Heart left ventricle (tissue), 16 donors: ENCODE data around the gene DLGAP1. TPM values are rescaled to one million over a fixed set of nuclear protein-coding genes. Genes with fewer than 3 reads are reported as not detected.
A peak's percentile ranks its signal among the peaks of the same experiment; 100 is the strongest.
"Not testable (repeated sequence)": the region's sequence is repeated elsewhere in the genome, so short reads cannot be mapped to it uniquely, and the experiment has no call there.

Experiments used
- ATAC-seq, 4 donors: fragments of 200-7000 bp; cut with Tn5 transposase; one replicate each; pipeline ENCODE4 v1.9.1; 2020 to 2022; ENCODE audit warnings: moderate library complexity in 4 of 4, mild to moderate bottlenecking in 3 of 4, moderate number of reproducible peaks in 1 of 4
- DNase-seq, 5 donors: peaks; one replicate each; pipeline ENCODE4 v3.0.0-alpha.2; 2020
- H3K27ac ChIP-seq, 12 donors: fragments of 200-600 bp; sonication (generic) in 4 of 12; one replicate each; pipeline versions ENCODE4 v1.5.0 to v1.8.0; 2016 to 2022; ENCODE audit warnings: mild to moderate bottlenecking in 2 of 12
- H3K27me3 ChIP-seq, 9 donors: fragments of 200-600 bp; sonication (generic) in 2 of 9; one replicate each; pipeline versions ENCODE4 v1.5.1 to v1.8.0; 2016 to 2022; ENCODE audit warnings: mild to moderate bottlenecking in 3 of 9
- H3K36me3 ChIP-seq, 9 donors: fragments of 200-600 bp; sonication (generic) in 2 of 9; one replicate each; pipeline versions ENCODE4 v1.5.0 to v1.8.0; 2018 to 2022; ENCODE audit warnings: mild to moderate bottlenecking in 2 of 9
- H3K4me1 ChIP-seq, 12 donors: fragments of 200-600 bp; sonication (generic) in 4 of 12; one replicate each; pipeline versions ENCODE4 v1.5.0 to v1.8.0; 2016 to 2022; ENCODE audit warnings: mild to moderate bottlenecking in 3 of 12
- H3K4me3 ChIP-seq, 12 donors: fragments of 200-600 bp; sonication (generic) in 4 of 12; one replicate each; pipeline versions ENCODE4 v1.5.0 to v1.8.0; 2017 to 2022; ENCODE audit warnings: mild to moderate bottlenecking in 9 of 12, moderate library complexity in 4 of 12
- H3K9me3 ChIP-seq, 12 donors: fragments of 200-600 bp; sonication (generic) in 4 of 12; one replicate each; pipeline versions ENCODE4 v1.5.0 to v1.8.0; 2016 to 2022; ENCODE audit warnings: mild to moderate bottlenecking in 1 of 12
- CTCF ChIP-seq, 12 donors: fragments of 200-600 bp; sonication (generic) in 4 of 12; IDR thresholded peaks; one replicate each; pipeline versions ENCODE4 v1.5.0 to v1.8.0; 2018 to 2022; ENCODE audit warnings: antibody characterized with exemption in 12 of 12, mild to moderate bottlenecking in 5 of 12
- POLR2A ChIP-seq, 2 donors: fragments of 450-650 bp; IDR thresholded peaks; one replicate each; pipeline ENCODE4 v1.6.1; 2017; ENCODE audit warnings: antibody characterized with exemption in 2 of 2, mild to moderate bottlenecking in 2 of 2, moderate library complexity in 2 of 2
- WGBS, 4 donors: extraction: QIAGEN DNeasy Blood & Tissue Kit in 2 of 4; methylation state at CpG; one replicate each; pipeline versions ENCODE4 v1.1.5 to v1.1.7; 2013 to 2018; 5-methylcytosine and 5-hydroxymethylcytosine counted together
- intact Hi-C, 10 donors: fragments of 100-400 bp; cut with DNase I; formaldehyde crosslinking; loops; one replicate each; pipeline versions ENCODE4 v1.11.1 to v1.14.2; 2022
- polyA plus RNA-seq, 2 donors: library from polyadenylated mRNA; stranded (reverse); fragments of 200-250 nt; gene quantifications; one replicate each; pipeline ENCODE4 v1.2.3, GENCODE V29; 2013
- total RNA-seq, 9 donors: library from RNA; depleted of rRNA in 2 of 9; stranded (reverse); fragments of >200 nt in 2 of 9; fragmentation: NEBNext Ultra II Directional in 3 of 9; extraction: Animal tissue kit (Norgen Biotek cat#: 25700) in 3 of 9; gene quantifications; one replicate each; pipeline versions ENCODE4 v1.1.0 to v1.2.4, GENCODE V29; 2016 to 2023
- donor health status: ischemic (EF 13 %, LVEDD 7.1; RV severe dilation, severe dysfunction).
- donor health status: healthy with polysubstance abuse.
- donor health status: DM: no; HTN: yes; CAD: no.
- donor health status: DM: no; HTN: no; CAD: no.
- donor health status: ischemic (EF 25% LVEDD 6.9; RV normal size, moderate dysfunction).
- donor health status: ischemic (EF 25% LVEDD 5.7; RV mildly dilated, moderate dysfunction).
- donor health status: healthy.
- donor health status: DM: yes; HTN: yes; CAD: no.
- donor health status: ischemic (EF 35%, LVEDD 5.7; RV mildly dilated, moderate dysfunction).
- donor health status: nonischemic (EF 11% LVEDD 7.7; RV severe dilation, severe dysfunction).
- donor health status: DM: yes; HTN: yes; CAD: no.
- donor health status: PGD.
- donor health status: ischemic (EF 29% LVEDD 5.4; RV normal size, mild dysfunction).
- donor health status: nonischemic (EF 23%, LVEDD 6.1; RV moderate dilation, normal function).

Gene DLGAP1
- total and polyA plus RNA-seq, 11 donors: 0.10 to 5.5 (median 0.40) TPM; not detected in 1

GRCh38 chr18:3704556-3705344 is 750.4 kb downstream of the DLGAP1 start:
- no peaks in the 10 kb centered on the region for H3K27me3 ChIP-seq
- no peaks in the 10 kb centered on the region for H3K36me3 ChIP-seq
- 81 to 91% (median 88%) methylated on average over 3 of the region's 3 CpGs for WGBS, 4 donors
- H3K9me3 ChIP-seq: no peaks in the 10 kb centered on the region
- H3K4me3 ChIP-seq: no peak overlapping the region
- peak overlapping the region in 2 of 12 donors; percentile 32 to 54 for H3K27ac ChIP-seq
- intact Hi-C loops: loop anchor here in 9 of 10 donors (1.0 to 10.0 kb wide), 11 partner anchors 67 to 1080 kb away; no protein-coding TSS in a partner anchor
- peaks cover 0 to 19% (median 6%) of the 10 kb centered on the region in 12 donors for H3K4me1 ChIP-seq
- no peak for TF ChIP-seq POLR2A (IDR thresholded peaks at IDR 0.05)
- DNase-seq (no peak), ATAC-seq (peak in 2 of 4 donors; percentile 39 to 44)

- DNase-seq: peak in 4 of 5 donors; percentile 60 to 70 (median 64)
- Histone ChIP-seq H3K4me1 (peaks cover 0 to 24% (median 6%) of the 10 kb centered on the region in 12 donors), H3K9me3 (no peaks in the 10 kb centered on the region), H3K36me3 (no peaks in the 10 kb centered on the region), H3K4me3 (peak overlapping the region in 3 of 12 donors; percentile 7 to 37 (median 22)), H3K27ac (peak overlapping the region in 2 of 12 donors; percentile 32 to 54), H3K27me3 (no peaks in the 10 kb centered on the region)
- TF ChIP-seq POLR2A (IDR thresholded peaks at IDR 0.05): no peak
- peak; percentile 41 to 76 (median 65) for TF ChIP-seq CTCF (IDR thresholded peaks at IDR 0.05)
- WGBS, 4 donors: 4 to 11% (median 11%) methylated on average over 7 of the region's 7 CpGs
- intact Hi-C loops: loop anchor here (1.0 to 10.0 kb wide), 12 partner anchors 68 to 1079 kb away; no protein-coding TSS in a partner anchor
- peak; percentile 75 to 89 (median 85) for ATAC-seq
These were observed 751.4 kb downstream of the DLGAP1 start for GRCh38 chr18:3703732-3704176.

GRCh38 chr18:3699707-3700567 is 755.2 kb downstream of the DLGAP1 start:
- Histone ChIP-seq H3K27ac (peak overlapping the region in 3 of 12 donors; percentile 32 to 84 (median 54)), H3K4me1 (peaks cover 0 to 23% (median 6%) of the 10 kb centered on the region in 12 donors), H3K4me3 (peak overlapping the region in 2 of 12 donors; percentile 25 to 42)
- H3K27me3 ChIP-seq, H3K36me3 ChIP-seq, H3K9me3 ChIP-seq: not testable (repeated sequence)
- intact Hi-C loops: loop anchor here in 9 of 10 donors (5.0 to 10.0 kb wide), 9 partner anchors 75 to 1075 kb away; no protein-coding TSS in a partner anchor
- WGBS, 4 donors: 70 to 83% (median 79%) methylated on average over 7 to 16 of the region's 16 CpGs
- DNase-seq (peak; percentile 25 to 65 (median 41)), ATAC-seq (peak; percentile 38 to 76 (median 66))

- 76 to 84% (median 80%) methylated on average over 5 of the region's 5 CpGs for WGBS, 4 donors
- not testable (repeated sequence) for H3K9me3 ChIP-seq
These were observed 760.9 kb downstream of the DLGAP1 start for GRCh38 chr18:3694030-3694778.

GRCh38 chr18:3693410-3693809 is 761.7 kb downstream of the DLGAP1 start:
- H3K4me3 ChIP-seq: no peak overlapping the region
- H3K27ac ChIP-seq: no peak overlapping the region
- intact Hi-C loops: no loop called here
- H3K27me3 ChIP-seq: no peaks in the 10 kb centered on the region
- H3K9me3 ChIP-seq: peaks cover 0 to 5% (median 0%) of the 10 kb centered on the region in 12 donors
- H3K36me3 ChIP-seq: no peaks in the 10 kb centered on the region
- TF ChIP-seq POLR2A (IDR thresholded peaks at IDR 0.05) (no peak), CTCF (IDR thresholded peaks at IDR 0.05) (no peak)
- ATAC-seq (no peak), DNase-seq (no peak)
- WGBS, 4 donors: 69 to 78% (median 72%) methylated on average over 2 of the region's 2 CpGs
- H3K4me1 ChIP-seq: peaks cover 0 to 11% (median 0%) of the 10 kb centered on the region in 12 donors

More at GRCh38 chr18:3694030-3694778, 760.9 kb downstream of the DLGAP1 start:
- DNase-seq, H3K36me3 ChIP-seq, intact Hi-C loops, H3K27me3 ChIP-seq, ATAC-seq, H3K4me3 ChIP-seq, H3K27ac ChIP-seq: not testable (repeated sequence)
- H3K4me1 ChIP-seq: peaks cover 0 to 11% (median 0%) of the 10 kb centered on the region in 12 donors
